Measurements from ENCODE around the gene ATAT1.

ATAT1 gene

GRCh38 chr6:30626484-30627366, at the start of gene ATAT1:
Gene ATAT1 (plus strand): TSS chr6:30626874.
- DNase-seq (ENCODE audit: low spot score): peak; percentile 79

GRCh38 chr6:30578051-30578450, 48.6 kb upstream of the ATAT1 start:
- no peak for DNase-seq (ENCODE audit: low spot score)

GRCh38 chr6:30583921-30584320, 42.8 kb upstream of the ATAT1 start:
- DNase-seq (ENCODE audit: low spot score): no peak

GRCh38 chr6:30589754-30590358, 36.8 kb upstream of the ATAT1 start:
- DNase-seq (ENCODE audit: low spot score): no peak

GRCh38 chr6:30590509-30590908, 36.2 kb upstream of the ATAT1 start:
- DNase-seq (ENCODE audit: low spot score): no peak

- DNase-seq (ENCODE audit: low spot score): peak; percentile 46
Observed at GRCh38 chr6:30591008-30591407, 35.7 kb upstream of the ATAT1 start.

- no peak for DNase-seq (ENCODE audit: low spot score)
Observed at GRCh38 chr6:30592287-30592686, 34.4 kb upstream of the ATAT1 start.

GRCh38 chr6:30597315-30598144, 29.1 kb upstream of the ATAT1 start:
- DNase-seq (ENCODE audit: low spot score): peak; percentile 84

- DNase-seq (ENCODE audit: low spot score): no peak
Observed at GRCh38 chr6:30598912-30599624, 27.6 kb upstream of the ATAT1 start.

- DNase-seq (ENCODE audit: low spot score): no peak
Observed at GRCh38 chr6:30599625-30600324, 26.9 kb upstream of the ATAT1 start.

- DNase-seq (ENCODE audit: low spot score): no peak
Observed at GRCh38 chr6:30600451-30600961, 26.2 kb upstream of the ATAT1 start.

- DNase-seq (ENCODE audit: low spot score): no peak
Observed at GRCh38 chr6:30601436-30601814, 25.2 kb upstream of the ATAT1 start.

GRCh38 chr6:30601815-30602641, 24.6 kb upstream of the ATAT1 start:
- no peak for DNase-seq (ENCODE audit: low spot score)

GRCh38 chr6:30603961-30604360, 22.7 kb upstream of the ATAT1 start:
- no peak for DNase-seq (ENCODE audit: low spot score)

- DNase-seq (ENCODE audit: low spot score): no peak
Observed at GRCh38 chr6:30610065-30610464, 16.6 kb upstream of the ATAT1 start.

GRCh38 chr6:30611150-30611855, 15.4 kb upstream of the ATAT1 start:
- DNase-seq (ENCODE audit: low spot score): no peak

GRCh38 chr6:30611856-30612194, 14.8 kb upstream of the ATAT1 start:
- DNase-seq (ENCODE audit: low spot score): no peak

GRCh38 chr6:30612213-30612612, 14.5 kb upstream of the ATAT1 start:
- peak; percentile 34 for DNase-seq (ENCODE audit: low spot score)

GRCh38 chr6:30612687-30613248, 13.9 kb upstream of the ATAT1 start:
- DNase-seq (ENCODE audit: low spot score): no peak
